ENCODE results near the gene ACTR1A.

Gene ACTR1A

GRCh38 chr10:102452672-102453340 is 49.7 kb downstream of the ACTR1A start:
- DNase-seq, result peak; percentile 46 to 53

DNA sequence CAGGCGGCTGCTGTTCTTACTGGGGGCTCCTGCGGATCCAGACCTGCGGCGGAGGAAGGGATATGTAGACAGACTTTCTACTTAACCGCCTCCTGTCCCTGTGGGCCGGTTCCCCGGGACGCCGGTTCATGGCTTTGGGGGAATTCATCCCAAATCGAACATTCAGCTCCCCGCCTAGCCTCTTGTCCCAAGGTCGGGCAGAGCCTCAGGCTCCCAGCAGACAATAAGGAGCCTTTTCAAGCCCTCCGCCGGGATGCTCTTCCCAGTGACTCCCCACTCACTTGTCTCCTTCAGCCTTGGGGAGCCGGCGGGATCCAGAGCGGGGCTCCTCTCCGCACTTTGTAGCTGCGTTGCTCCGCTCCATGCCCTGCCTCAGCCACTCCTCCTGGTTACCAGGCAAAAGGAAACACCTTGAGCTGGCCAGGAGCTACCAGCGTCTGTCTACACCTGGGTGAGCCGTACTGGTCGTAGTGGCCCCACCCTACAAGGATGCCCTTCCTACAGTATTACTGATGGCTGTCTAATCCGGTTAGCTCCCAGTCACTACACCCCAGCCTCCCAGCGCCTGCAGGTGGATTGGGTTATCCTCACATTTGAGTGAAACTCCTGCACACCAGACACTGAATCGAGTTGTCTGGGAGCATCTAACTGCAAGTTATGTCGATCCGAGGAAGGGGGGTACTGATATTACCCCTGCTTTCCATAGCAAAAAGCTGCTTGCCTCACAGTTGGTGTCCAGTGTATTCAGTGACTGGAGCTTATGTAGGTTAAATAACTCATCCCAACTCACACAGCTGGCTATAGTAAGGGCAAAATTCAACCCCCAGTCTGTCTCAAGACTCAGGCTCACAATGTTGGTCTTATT is 51.2 kb downstream of the ACTR1A start, which contains the start of gene C10orf95:
C10orf95 (minus strand) TSS at position 439 of the 865 bp plus-strand sequence. CDS start 450 bp downstream, outside the sequence.
- DNase-seq, result peak in 1 of 2 donors; percentile 3

- peak; percentile 78 to 84 for DNase-seq
These were observed 52.0 kb downstream of the ACTR1A start for GRCh38 chr10:102450374-102451104.

DNA sequence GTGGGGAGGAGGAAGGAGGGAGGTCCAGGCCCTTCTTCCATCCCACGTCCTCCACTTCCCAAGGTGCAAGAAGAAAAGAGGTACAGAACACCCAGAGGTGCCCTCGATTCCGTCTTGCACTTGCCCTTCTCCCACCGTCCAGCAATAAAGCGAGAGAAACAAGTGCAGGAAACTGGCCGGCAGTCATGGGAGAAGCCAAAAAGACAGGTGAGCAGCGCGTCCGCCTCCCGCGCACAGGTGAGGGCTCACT is 52.5 kb downstream of the ACTR1A start:
- no peak for DNase-seq

DNA sequence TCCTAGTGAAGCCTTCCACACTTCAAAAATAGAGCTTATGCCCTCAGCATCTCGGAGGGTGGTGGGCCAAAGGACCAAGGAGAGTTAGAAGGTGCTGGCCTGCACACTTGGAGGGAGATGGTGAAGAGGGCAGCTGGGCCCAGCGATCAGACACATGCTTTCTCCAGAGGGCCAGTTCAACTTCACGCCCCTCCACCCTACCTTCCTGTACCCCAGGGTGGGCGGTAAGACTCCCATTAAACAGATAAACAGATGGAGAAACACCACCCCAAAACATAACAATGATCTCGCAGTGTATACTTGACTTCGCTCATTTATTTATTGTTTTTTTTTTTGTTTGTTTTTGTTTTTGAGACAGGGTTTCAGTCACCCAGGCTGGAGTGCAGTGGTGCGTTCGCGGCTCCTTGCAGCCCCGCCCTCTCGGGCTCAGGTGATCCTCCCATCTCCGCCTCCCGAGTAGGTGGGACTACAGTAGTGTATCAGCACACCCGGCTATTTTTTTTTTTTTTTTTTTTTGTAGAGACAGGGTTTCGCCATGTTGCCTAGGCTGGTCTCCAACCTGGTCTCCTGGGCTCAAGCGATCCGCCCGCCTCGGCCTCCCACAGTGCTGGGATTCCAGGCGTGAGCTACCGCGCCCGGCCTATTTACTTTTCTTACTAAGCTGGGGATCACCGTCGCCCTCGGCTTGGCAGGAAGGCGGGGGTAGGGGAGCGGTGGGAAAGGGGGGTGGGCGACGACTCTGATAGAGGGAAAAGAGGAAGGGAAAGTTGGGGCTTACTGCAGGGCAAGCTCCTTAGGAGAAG is 53.0 kb downstream of the ACTR1A start:
- peak; percentile 87 to 88 for DNase-seq

DNA sequence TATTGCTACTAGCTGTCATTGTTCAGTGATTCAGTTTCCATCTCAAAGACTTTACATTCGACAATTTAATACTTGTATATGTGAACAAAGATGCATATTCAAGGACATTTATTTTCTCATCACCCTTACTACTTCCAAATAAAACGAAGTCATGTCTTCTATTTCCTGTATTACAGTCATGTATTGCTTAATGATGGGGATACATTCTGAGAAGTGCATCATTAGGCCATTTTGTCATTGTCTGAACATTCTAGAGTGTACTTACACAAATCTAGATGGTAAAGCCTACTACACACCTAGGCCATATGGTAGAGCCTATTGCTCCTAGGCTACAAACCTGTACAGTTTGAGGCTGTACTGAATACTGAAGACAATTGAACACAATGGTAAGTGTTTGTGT is 57.7 kb downstream of the ACTR1A start:
- no peak for DNase-seq

- DNase-seq, result no peak
These were observed 64.1 kb downstream of the ACTR1A start for GRCh38 chr10:102438374-102438773.

DNA sequence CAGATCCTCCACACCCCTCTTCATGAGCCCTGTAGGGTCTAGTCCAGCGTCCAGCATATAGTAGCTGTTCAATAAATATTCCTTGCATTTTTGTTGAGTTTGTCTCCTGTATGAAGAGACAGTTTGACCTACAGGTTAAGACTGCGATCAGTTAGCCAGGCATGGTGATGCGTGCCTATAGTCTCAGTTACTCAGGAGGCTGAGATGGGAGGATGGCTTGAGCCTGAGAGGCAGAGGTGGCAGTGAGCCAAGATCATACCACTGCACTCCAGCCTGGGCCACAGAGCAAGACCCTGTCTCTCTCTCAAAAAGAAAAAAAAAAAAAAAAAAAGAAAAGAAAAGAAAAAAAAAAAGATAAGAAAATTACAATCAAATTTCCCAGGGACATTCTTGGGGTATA is 65.0 kb downstream of the ACTR1A start:
- DNase-seq, result no peak

DNA sequence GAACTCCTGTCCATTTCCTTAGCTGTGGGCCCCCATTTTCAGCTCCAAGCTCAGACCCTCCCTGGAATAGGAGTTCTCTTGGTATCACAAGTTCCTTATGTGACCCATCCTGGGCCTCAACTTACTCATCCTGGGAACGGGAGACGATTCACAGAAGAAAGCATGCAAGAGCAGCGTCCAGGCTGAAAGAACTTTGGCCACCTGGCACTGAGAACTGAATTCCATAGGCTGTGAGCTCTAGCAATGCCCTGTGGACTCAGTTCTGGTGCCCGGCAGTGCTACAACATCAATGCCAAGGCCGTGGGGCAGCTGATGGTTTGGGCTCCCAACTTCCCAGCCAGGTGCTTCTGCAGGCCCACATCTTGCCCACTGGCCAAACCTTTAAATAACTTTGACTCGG is 66.2 kb downstream of the ACTR1A start:
- no peak for DNase-seq

DNA sequence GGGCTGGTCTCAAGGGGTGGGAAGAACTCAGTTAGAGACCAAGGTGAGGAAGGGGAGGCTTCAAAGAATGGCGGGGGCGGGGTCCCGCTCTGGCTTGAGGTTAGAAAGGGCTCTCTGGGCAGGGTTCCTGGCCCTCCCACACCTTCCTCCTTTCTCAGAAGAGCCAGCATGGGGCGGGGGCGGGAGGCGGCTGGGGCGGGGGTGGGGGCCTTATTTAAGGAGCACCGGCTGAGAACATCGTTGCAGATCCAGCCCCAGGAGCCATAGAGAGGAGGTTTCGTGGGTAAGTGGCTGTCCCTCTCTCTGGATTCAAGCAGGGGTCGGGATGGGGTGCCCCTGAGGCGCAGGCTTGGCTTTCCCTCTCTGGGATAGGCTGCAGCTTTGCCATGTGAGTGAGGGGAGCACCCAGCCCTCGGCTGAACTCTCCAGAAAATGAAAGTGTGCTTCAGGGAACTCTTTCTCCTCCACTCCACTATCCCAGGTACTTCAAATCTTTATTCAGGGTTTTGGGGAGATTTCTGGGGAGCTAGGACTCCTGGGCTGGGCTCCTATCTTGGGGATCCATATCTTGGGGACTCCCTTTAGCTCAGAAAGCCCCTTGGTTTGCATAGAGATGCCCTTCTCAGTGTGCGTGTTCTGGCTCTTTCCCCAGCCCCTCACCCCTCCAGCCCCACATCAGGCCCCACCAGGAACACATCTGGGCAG is 66.8 kb downstream of the ACTR1A start:
- peak; percentile 54 to 67 for DNase-seq

DNA sequence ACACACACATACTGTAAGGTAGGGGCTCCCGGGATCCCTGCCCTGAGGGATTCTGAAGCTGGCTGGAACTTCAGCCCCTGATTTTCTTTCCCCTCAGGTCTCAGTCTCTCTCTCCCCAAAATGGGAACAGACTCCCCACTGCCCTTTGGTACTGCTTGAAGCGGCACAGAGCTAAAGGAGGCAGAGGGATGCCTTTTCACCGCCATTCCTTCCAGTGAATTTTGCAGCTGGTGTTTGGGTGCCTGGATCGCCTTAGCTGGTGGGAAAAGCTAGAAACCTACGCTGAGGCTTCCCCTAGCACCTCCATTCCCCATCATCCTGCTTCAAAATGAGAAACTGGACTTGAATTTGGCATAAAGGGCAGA is 67.4 kb downstream of the ACTR1A start:
- no peak for DNase-seq

DNA sequence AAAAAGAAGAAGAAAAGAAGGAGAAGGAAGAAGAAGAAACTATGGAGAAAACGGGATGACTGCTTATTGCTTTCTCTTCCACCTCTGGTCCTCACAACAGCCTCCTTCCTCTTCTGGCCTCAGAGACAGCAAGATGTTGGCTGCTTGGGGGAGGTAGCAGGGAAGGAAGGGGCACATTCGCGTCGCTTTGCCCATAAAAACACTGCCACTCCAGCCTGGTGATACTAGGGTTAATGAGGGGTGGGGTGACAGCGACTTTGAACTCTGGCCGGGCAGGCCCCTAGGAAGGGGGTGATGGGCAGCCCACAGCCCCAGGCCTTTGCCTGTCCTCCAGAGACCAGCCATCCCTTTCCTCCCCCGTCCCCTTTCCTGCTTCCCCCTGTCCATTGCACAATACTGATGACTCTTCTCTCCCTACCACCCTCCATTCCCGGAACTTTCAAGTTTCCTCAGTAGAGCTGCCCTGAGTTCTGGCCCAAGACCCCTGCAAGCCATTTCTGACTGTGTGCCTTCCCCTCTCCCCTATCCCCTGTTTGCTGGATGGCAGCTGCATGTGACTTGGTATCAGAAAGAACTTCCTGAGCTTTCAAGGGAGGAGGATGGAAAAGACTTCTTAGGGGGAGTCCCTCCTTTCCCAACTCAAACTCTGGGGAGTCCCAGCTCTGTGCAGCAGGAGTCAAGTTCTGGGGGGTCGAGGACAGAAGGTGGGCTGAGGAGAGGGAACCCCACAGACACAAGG is 67.9 kb downstream of the ACTR1A start:
- no peak for DNase-seq

- no peak for DNase-seq
These were observed 68.9 kb downstream of the ACTR1A start for GRCh38 chr10:102433619-102434046.

- peak; percentile 88 to 96 for DNase-seq
These were observed 70.2 kb downstream of the ACTR1A start, which contains the start of gene CUEDC2 for GRCh38 chr10:102432162-102432950. Gene CUEDC2 (minus strand): TSS chr10:102432574. CDS start chr10:102425188, 7,386 bp downstream.

DNA sequence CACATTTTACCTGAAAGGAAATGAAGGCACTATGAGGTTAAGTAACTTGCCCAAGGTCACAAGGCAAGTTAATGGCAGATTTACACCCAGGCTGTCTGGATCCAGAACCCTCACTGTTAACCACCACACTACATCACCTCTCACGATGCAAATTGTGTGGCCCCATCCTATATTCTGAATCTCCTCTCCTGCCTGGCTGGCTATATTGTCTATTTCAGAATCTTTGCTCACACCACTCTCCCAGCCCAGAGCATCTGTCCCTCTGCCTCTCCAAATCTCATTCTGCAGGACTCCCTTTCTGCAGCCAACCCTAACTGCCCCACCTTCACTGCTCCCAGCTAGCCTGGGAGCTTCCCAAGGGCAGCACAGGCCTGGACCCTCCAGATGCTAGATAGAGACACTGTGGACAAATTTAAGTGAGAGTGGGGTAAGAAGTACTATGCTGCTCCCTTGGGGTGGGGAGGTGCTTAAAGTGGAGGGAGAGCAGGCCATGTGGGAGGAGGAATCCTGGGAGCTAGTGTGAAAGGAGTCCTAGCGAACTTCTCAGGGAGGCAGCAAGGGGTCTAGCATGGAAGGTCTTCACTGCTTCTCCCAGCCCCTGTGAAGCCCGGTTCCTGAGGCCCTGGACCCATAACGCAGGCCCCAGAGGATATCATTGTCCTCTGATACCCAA is 70.9 kb downstream of the ACTR1A start:
- DNase-seq, result no peak

- no peak for DNase-seq
These were observed 73.0 kb downstream of the ACTR1A start for GRCh38 chr10:102429468-102429867.
